ENCODE data around the gene SLC47A2. TPM values are rescaled to one million over a fixed set of nuclear protein-coding genes. Genes with fewer than 3 reads are reported as not detected.
"Not testable (repeated sequence)": the region's sequence is repeated elsewhere in the genome, so short reads cannot be mapped to it uniquely, and the experiment has no call there.

SLC47A2 gene
- total RNA-seq, result not detected

DNA sequence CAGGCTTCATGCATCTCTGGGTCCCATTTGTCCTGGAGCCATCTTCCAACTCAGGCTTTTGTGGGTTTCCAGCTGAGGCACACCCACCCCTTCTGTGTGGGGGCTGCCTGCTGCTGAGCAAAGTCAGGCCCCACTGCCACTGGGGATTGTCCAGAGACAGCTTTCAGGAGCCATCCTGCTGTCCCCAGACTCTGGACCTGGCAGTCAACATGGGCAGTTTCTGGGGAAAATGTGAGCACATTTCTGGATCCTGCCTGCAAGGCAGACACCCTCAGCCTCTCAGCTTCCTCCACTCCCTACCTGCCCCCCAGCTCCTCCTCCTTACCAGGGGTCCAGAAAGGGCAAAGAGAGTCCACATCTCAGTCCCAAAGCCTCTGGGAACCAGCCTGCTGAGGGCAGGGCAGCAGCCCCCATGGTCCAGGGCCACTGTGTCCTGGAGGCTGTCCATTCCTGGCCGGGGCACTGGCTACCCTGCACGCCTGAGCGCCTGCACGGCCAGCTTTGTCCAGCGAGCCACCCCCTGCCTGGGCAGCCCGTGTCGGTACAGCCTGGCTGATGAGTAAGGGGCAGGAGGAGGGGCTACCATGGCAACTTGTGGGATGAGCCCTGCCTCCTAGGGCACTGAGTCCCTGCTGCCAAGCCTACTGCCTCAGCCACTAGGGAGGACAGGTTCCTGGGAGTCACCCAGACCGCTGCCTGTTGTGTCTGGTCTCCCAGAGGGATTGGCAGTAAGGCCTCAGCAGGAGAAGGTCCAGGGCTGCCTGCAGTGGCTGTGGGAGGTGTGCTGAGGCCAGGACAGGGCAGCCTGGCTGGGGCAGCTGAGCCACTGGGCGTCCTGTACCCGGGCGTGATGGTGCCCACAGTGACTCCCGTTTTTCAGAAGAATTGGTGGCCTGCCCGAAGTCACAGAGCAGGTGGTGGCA, at the start of gene SLC47A2:
Gene SLC47A2, minus strand, starts transcription at position 477 of the 923 bp plus-strand sequence. Its CDS starts 29 bp downstream, at position 448.
- TF ChIP-seq EP300 (IDR thresholded peaks at IDR 0.05) (no peak), CTCF (IDR thresholded peaks at IDR 0.05) (no peak), POLR2A (IDR thresholded peaks at IDR 0.05) (no peak)
- WGBS, 2 donors, result 52 to 68% methylated on average over 9 to 10 of the region's 13 CpGs
- Histone ChIP-seq H3K27me3 (no peaks in the 10 kb centered on the region), H3K9me3 (no peaks in the 10 kb centered on the region), H3K27ac (no peak within 1 kb of the TSS), H3K4me1 (peaks cover 0 to 28% (median 11%) of the 10 kb centered on the region in 4 donors), H3K36me3 (no peaks in the 10 kb centered on the region), H3K4me3 (no peak within 1 kb of the TSS)
- DNase-seq (ENCODE audit: low spot score in 2 of 2), result no peak

DNA sequence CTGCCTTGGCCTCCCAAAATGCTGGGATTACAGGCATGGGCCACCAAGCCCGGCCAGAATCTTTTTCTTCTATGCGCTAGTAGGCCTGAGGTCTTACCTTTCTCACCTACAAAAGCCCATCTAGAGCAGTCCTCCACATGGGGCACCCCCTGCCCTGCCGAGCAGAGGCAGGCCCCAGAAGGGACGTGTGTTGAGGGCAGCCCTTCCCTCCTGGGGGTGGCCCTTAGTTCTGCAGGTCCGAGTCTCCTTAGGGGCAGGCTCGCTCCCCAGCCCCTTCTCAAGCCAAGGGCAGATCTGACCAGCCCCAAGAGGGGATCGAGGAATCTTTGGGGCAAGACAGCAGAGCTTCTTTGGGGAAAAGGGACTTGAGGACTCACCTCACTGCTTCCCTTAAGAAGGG, 49.6 kb upstream of the SLC47A2 start:
- H3K27me3 ChIP-seq, result no peaks in the 10 kb centered on the region
- WGBS, 2 donors, result 57 to 69% methylated on average over 7 of the region's 7 CpGs
- H3K36me3 ChIP-seq, result peaks cover 0 to 5% (median 0%) of the 10 kb centered on the region in 3 donors
- no peak for TF ChIP-seq EP300 (IDR thresholded peaks at IDR 0.05)
- TF ChIP-seq CTCF (IDR thresholded peaks at IDR 0.05), result no peak
- DNase-seq (ENCODE audit: low spot score in 2 of 2), result no peak
- H3K4me3 ChIP-seq, result no peak overlapping the region
- peaks cover 0 to 42% (median 6%) of the 10 kb centered on the region in 4 donors for H3K4me1 ChIP-seq
- no peaks in the 10 kb centered on the region for H3K9me3 ChIP-seq
- peak overlapping the region in 1 of 4 donors; percentile 67 for H3K27ac ChIP-seq

- H3K27ac ChIP-seq; H3K4me3 ChIP-seq; H3K36me3 ChIP-seq; DNase-seq (ENCODE audit: low spot score in 2 of 2); H3K27me3 ChIP-seq; H3K9me3 ChIP-seq: not testable (repeated sequence)
- WGBS, 2 donors, result 92 to 95% methylated on average over 6 of the region's 6 CpGs
- peaks cover 0 to 26% (median 3%) of the 10 kb centered on the region in 4 donors for H3K4me1 ChIP-seq
These were observed 47.6 kb upstream of the SLC47A2 start for GRCh38 chr17:19763991-19764390.

DNA sequence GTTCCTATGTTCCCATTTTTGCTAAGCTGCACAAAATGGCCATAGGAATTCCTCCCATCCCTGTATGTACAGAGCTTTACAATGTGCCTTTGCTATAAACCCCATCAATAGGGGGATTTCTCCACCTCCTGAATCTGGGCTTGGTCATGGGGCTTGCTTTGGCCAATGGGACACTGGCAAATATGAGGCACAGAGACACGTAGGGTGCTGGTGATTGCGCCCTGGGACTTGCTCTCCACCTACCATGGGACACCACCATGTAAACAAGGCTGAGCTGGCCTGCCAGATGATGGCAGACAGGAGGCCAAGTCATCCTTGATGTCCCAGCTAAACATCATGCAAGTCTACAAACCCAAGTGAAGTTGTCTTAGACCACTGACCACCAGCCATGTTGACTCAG, 47.0 kb upstream of the SLC47A2 start:
- Histone ChIP-seq H3K27me3 (no peaks in the 10 kb centered on the region), H3K9me3 (no peaks in the 10 kb centered on the region), H3K4me1 (peaks cover 0 to 25% (median 3%) of the 10 kb centered on the region in 4 donors), H3K4me3 (no peak overlapping the region), H3K27ac (no peak overlapping the region), H3K36me3 (no peaks in the 10 kb centered on the region)
- no peak for DNase-seq (ENCODE audit: low spot score in 2 of 2)
- WGBS, 2 donors, result 93 to 100% methylated on average over 2 of the region's 2 CpGs
- TF ChIP-seq POLR2A (IDR thresholded peaks at IDR 0.05) (no peak), CTCF (IDR thresholded peaks at IDR 0.05) (no peak), EP300 (IDR thresholded peaks at IDR 0.05) (no peak)

DNA sequence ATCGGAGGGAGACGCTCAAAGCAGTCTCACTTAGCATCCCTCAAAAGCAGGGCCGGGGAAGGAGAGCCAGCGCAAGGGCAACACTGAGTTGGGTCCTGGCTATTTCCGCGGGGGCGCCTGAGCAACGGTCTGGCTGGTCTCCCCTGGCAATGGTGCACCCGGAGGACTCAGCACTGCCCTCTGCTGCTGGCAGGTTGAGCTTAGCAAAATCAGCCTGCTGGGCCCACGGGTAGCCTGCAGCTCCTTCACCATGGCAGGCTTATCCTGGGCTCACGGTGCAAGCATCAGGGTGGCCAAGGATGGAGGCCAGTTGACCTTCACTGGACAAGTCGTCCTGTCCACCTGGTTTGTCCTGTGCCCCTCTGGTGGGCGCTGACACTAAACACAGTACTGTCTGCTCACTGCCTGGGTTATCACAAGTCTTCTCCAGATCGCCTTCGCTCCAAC, 46.2 kb upstream of the SLC47A2 start:
- TF ChIP-seq CTCF (IDR thresholded peaks at IDR 0.05) (peak; percentile 60 to 90 (median 78)), POLR2A (IDR thresholded peaks at IDR 0.05) (no peak)
- Histone ChIP-seq H3K27ac (peak overlapping the region in 1 of 4 donors; percentile 6), H3K4me1 (peaks cover 0 to 21% (median 3%) of the 10 kb centered on the region in 4 donors), H3K27me3 (no peaks in the 10 kb centered on the region), H3K9me3 (no peaks in the 10 kb centered on the region), H3K4me3 (no peak overlapping the region), H3K36me3 (no peaks in the 10 kb centered on the region)
- peak; percentile 55 to 62 for DNase-seq (ENCODE audit: low spot score in 2 of 2)
- WGBS, 2 donors, result 30 to 46% methylated on average over 6 to 13 of the region's 15 CpGs
